NB4 (cell line): Measurements from ENCODE around the gene FAHD2B.
"Not testable (repeated sequence)": the region's sequence is repeated elsewhere in the genome, so short reads cannot be mapped to it uniquely, and the experiment has no call there.

Experiments
- POLR2A ChIP-seq: IDR thresholded peaks from 2 replicates; pipeline ENCODE4 v1.6.1; 2011; ENCODE audit warnings: mild to moderate bottlenecking; ENCODE audit not compliant: insufficient read length; ENCODE audit errors: extremely low read depth
- TF ChIP-seq, protein P1 (sequence below): IDR thresholded peaks from one replicate; pipeline ENCODE4 v1.5.1; 2012; ENCODE audit warnings: low read depth, low read length
- TF ChIP-seq, protein P2 (sequence below): IDR thresholded peaks from 2 replicates; pipeline ENCODE4 v1.6.1; 2011; ENCODE audit warnings: low read depth, low read length

DNA sequence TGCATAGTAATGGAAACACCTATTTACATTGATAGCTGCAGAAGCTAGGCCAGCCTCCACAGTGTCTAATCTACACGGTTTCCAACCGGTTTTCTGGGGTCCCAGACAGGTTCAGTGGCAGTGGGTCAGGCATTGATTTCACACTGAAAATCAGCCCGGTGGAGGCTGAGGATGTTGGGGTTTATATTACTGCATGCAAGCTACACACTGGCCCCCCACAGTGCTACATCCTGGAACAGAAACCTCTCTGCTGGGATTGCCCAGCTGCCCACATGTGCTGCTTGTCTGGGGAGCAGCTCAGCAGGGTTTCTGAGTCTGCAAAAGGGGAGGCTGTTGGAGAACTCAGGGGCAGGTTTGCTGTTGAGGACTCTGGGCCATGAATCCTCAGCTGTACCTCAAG, 48.0 kb downstream of the FAHD2B start:
- TF ChIP-seq POLR2A, result not testable (repeated sequence)
- TF ChIP-seq, protein P1, sequence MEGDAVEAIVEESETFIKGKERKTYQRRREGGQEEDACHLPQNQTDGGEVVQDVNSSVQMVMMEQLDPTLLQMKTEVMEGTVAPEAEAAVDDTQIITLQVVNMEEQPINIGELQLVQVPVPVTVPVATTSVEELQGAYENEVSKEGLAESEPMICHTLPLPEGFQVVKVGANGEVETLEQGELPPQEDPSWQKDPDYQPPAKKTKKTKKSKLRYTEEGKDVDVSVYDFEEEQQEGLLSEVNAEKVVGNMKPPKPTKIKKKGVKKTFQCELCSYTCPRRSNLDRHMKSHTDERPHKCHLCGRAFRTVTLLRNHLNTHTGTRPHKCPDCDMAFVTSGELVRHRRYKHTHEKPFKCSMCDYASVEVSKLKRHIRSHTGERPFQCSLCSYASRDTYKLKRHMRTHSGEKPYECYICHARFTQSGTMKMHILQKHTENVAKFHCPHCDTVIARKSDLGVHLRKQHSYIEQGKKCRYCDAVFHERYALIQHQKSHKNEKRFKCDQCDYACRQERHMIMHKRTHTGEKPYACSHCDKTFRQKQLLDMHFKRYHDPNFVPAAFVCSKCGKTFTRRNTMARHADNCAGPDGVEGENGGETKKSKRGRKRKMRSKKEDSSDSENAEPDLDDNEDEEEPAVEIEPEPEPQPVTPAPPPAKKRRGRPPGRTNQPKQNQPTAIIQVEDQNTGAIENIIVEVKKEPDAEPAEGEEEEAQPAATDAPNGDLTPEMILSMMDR, result not testable (repeated sequence)
- TF ChIP-seq, protein P2, sequence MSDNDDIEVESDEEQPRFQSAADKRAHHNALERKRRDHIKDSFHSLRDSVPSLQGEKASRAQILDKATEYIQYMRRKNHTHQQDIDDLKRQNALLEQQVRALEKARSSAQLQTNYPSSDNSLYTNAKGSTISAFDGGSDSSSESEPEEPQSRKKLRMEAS, result not testable (repeated sequence)
